Glutamatergic neuron (in vitro differentiated cells): ENCODE measurements around the gene FAM90A1. TPM values are rescaled to one million over a fixed set of nuclear protein-coding genes. Genes with fewer than 3 reads are reported as not detected.
"Not testable (repeated sequence)": the region's sequence is repeated elsewhere in the genome, so short reads cannot be mapped to it uniquely, and the experiment has no call there.

ENCODE experiments used
- DNase-seq: peaks from one replicate; pipeline ENCODE4 v3.0.0; 2022
- H3K27ac Mint-ChIP-seq: one replicate; pipeline ENCODE4 v1.8.0; 2020; ENCODE audit warnings: mild to moderate bottlenecking, mixed read lengths, inconsistent platforms; ENCODE audit not compliant: unreplicated experiment
- H3K27me3 Mint-ChIP-seq: one replicate; pipeline ENCODE4 v1.8.0; 2020; ENCODE audit warnings: mild to moderate bottlenecking, moderate library complexity, mixed read lengths, inconsistent platforms; ENCODE audit not compliant: unreplicated experiment
- H3K36me3 Mint-ChIP-seq: one replicate; pipeline ENCODE4 v1.8.0; 2020; ENCODE audit warnings: mild to moderate bottlenecking, mixed read lengths, inconsistent platforms; ENCODE audit not compliant: unreplicated experiment
- H3K4me1 Mint-ChIP-seq: one replicate; pipeline ENCODE4 v1.8.0; 2020; ENCODE audit warnings: mild to moderate bottlenecking, low read depth, mixed read lengths, inconsistent platforms; ENCODE audit not compliant: unreplicated experiment
- H3K4me3 Mint-ChIP-seq: one replicate; pipeline ENCODE4 v1.8.0; 2020; ENCODE audit warnings: mild to moderate bottlenecking, mixed read lengths, inconsistent platforms; ENCODE audit not compliant: unreplicated experiment
- H3K9me3 Mint-ChIP-seq: one replicate; pipeline ENCODE4 v1.8.0; 2020; ENCODE audit warnings: mild to moderate bottlenecking, moderate library complexity, mixed read lengths, inconsistent platforms; ENCODE audit not compliant: unreplicated experiment
- CTCF ChIP-seq: fragments of 200-600 bp; sonication (generic); IDR thresholded peaks from one replicate; pipeline ENCODE4 v1.5.0; 2021; ENCODE audit not compliant: partially characterized antibody, unreplicated experiment
- total RNA-seq: library from RNA; stranded (reverse); fragmentation: NEBNext Ultra II Directional; extraction: Animal tissue kit (Norgen Biotek cat#: 25700); gene quantifications from one replicate; pipeline ENCODE4 v1.2.1, GENCODE V29; 2021; ENCODE audit not compliant: unreplicated experiment

FAM90A1 gene
- total RNA-seq, 1 donor from 2014 or later = 0.54 TPM

- not testable (repeated sequence) for H3K4me1 Mint-ChIP-seq, H3K27me3 Mint-ChIP-seq, H3K36me3 Mint-ChIP-seq, H3K27ac Mint-ChIP-seq, H3K4me3 Mint-ChIP-seq, DNase-seq
- H3K9me3 Mint-ChIP-seq = peaks cover 11% of the 10 kb centered on the region
Measured at GRCh38 chr12:8221375-8221774, 6.0 kb downstream of the FAM90A1 start.

GRCh38 chr12:8218711-8219382, 8.6 kb downstream of the FAM90A1 start:
- DNase-seq, H3K27ac Mint-ChIP-seq, H3K4me1 Mint-ChIP-seq, H3K27me3 Mint-ChIP-seq, H3K9me3 Mint-ChIP-seq, H3K36me3 Mint-ChIP-seq: not testable (repeated sequence)
- H3K4me3 Mint-ChIP-seq = peak overlapping the region; percentile 16

- not testable (repeated sequence) for H3K27me3 Mint-ChIP-seq, H3K36me3 Mint-ChIP-seq, H3K9me3 Mint-ChIP-seq, DNase-seq, H3K27ac Mint-ChIP-seq, H3K4me1 Mint-ChIP-seq, H3K4me3 Mint-ChIP-seq
Measured at GRCh38 chr12:8197685-8198308, 29.6 kb downstream of the FAM90A1 start.

GRCh38 chr12:8188088-8188487, 39.3 kb downstream of the FAM90A1 start:
- not testable (repeated sequence) for H3K4me3 Mint-ChIP-seq, H3K27ac Mint-ChIP-seq, H3K4me1 Mint-ChIP-seq, H3K9me3 Mint-ChIP-seq, H3K36me3 Mint-ChIP-seq, DNase-seq, H3K27me3 Mint-ChIP-seq

GRCh38 chr12:8184206-8184605, 43.2 kb downstream of the FAM90A1 start:
- not testable (repeated sequence) for H3K27me3 Mint-ChIP-seq, H3K4me1 Mint-ChIP-seq, H3K4me3 Mint-ChIP-seq

GRCh38 chr12:8183346-8183745, 44.1 kb downstream of the FAM90A1 start:
- H3K9me3 Mint-ChIP-seq, H3K4me1 Mint-ChIP-seq, DNase-seq, H3K27ac Mint-ChIP-seq, H3K4me3 Mint-ChIP-seq, H3K27me3 Mint-ChIP-seq, H3K36me3 Mint-ChIP-seq: not testable (repeated sequence)

More at GRCh38 chr12:8184206-8184605, 43.2 kb downstream of the FAM90A1 start:
- H3K27ac Mint-ChIP-seq, H3K9me3 Mint-ChIP-seq, H3K36me3 Mint-ChIP-seq, DNase-seq: not testable (repeated sequence)

GRCh38 chr12:8182923-8183322, 44.5 kb downstream of the FAM90A1 start:
- H3K4me1 Mint-ChIP-seq, H3K4me3 Mint-ChIP-seq, H3K36me3 Mint-ChIP-seq, H3K27ac Mint-ChIP-seq, H3K27me3 Mint-ChIP-seq, DNase-seq, H3K9me3 Mint-ChIP-seq: not testable (repeated sequence)

GRCh38 chr12:8181271-8181670, 46.1 kb downstream of the FAM90A1 start:
- peak overlapping the region; percentile 80 for H3K4me3 Mint-ChIP-seq
- not testable (repeated sequence) for DNase-seq, H3K36me3 Mint-ChIP-seq, H3K9me3 Mint-ChIP-seq, H3K4me1 Mint-ChIP-seq, H3K27me3 Mint-ChIP-seq, H3K27ac Mint-ChIP-seq

- not testable (repeated sequence) for H3K36me3 Mint-ChIP-seq, H3K27me3 Mint-ChIP-seq, H3K27ac Mint-ChIP-seq, H3K9me3 Mint-ChIP-seq, H3K4me1 Mint-ChIP-seq
- peak; percentile 74 for TF ChIP-seq CTCF
- H3K4me3 Mint-ChIP-seq = peak overlapping the region; percentile 70
- DNase-seq = peak; percentile 69
Measured at GRCh38 chr12:8179989-8180585, 47.3 kb downstream of the FAM90A1 start.

- not testable (repeated sequence) for H3K36me3 Mint-ChIP-seq, H3K4me3 Mint-ChIP-seq, H3K27me3 Mint-ChIP-seq, H3K9me3 Mint-ChIP-seq, H3K27ac Mint-ChIP-seq, DNase-seq, H3K4me1 Mint-ChIP-seq
Measured at GRCh38 chr12:8172911-8173310, 54.5 kb downstream of the FAM90A1 start.
